HEK293 (cell line): ENCODE data around the gene CACNA2D3.

Experiments
- CTCF ChIA-PET: fragments of 350-600 bp; formaldehyde crosslinking; extraction: SDS; loops from one replicate; lab custom pipeline; 2021; ENCODE audit warnings: antibody characterized with exemption; lab: Yijun Ruan, JAX
- POLR2A ChIA-PET: fragments of 300-600 bp; formaldehyde crosslinking; extraction: SDS; loops from one replicate; lab custom pipeline; 2020; ENCODE audit warnings: antibody characterized with exemption, inconsistent platforms; lab: Yijun Ruan, JAX
- H3K27ac ChIP-seq: fragments of 200-500 bp; sonication (Bioruptor generic); 2 replicates; pipeline ENCODE4 v1.5.1; 2014; ENCODE audit warnings: low read depth, low read length, control low read depth, inconsistent platforms; ENCODE audit errors: extremely low read depth
- H3K36me3 ChIP-seq, 2 experiments: fragments of 200-500 bp in 1 of 2; sonication (Bioruptor generic) in 1 of 2; 1 replicate in 1 of 2; 2 replicates in 1 of 2; pipeline ENCODE4 v1.5.1; 2014 to 2017; ENCODE audit warnings: inconsistent platforms in 2 of 2, low read length in 2 of 2; ENCODE audit not compliant: control insufficient read depth in 2 of 2, insufficient read depth in 1 of 2
- H3K4me1 ChIP-seq: fragments of 200-500 bp; sonication (Bioruptor generic); 2 replicates; pipeline ENCODE4 v1.5.1; 2014; ENCODE audit warnings: mild to moderate bottlenecking, low read length, inconsistent platforms; ENCODE audit not compliant: control insufficient read depth, insufficient read depth
- H3K4me3 ChIP-seq: 2 replicates; pipeline ENCODE4 v1.5.1; 2011; ENCODE audit warnings: low read depth, mild to moderate bottlenecking, control low read depth, low read length, moderate library complexity
- H3K9me3 ChIP-seq: fragments of 200-500 bp; sonication (Bioruptor generic); 2 replicates; pipeline ENCODE4 v1.5.1; 2014; ENCODE audit warnings: low read depth, low read length, inconsistent platforms; ENCODE audit not compliant: control insufficient read depth, insufficient read depth
- BCL11B ChIP-seq: fragments of 450-650 bp; formaldehyde crosslinking; IDR thresholded peaks from 2 replicates; pipeline ENCODE4 v1.5.1; 2016; ENCODE audit warnings: low read depth, missing biosample characterization, missing genetic modification characterization
- FEZF1 ChIP-seq: fragments of 450-650 bp; formaldehyde crosslinking; IDR thresholded peaks from 2 replicates; pipeline ENCODE4 v1.5.1; 2016; ENCODE audit warnings: missing biosample characterization, missing genetic modification characterization
- GLIS1 ChIP-seq: fragments of 450-650 bp; formaldehyde crosslinking; IDR thresholded peaks from 2 replicates; pipeline ENCODE4 v1.5.1; 2016; ENCODE audit warnings: missing biosample characterization, missing genetic modification characterization
- RBAK ChIP-seq: fragments of 450-650 bp; formaldehyde crosslinking; IDR thresholded peaks from 2 replicates; pipeline ENCODE4 v1.5.1; 2016; ENCODE audit warnings: missing biosample characterization, missing genetic modification characterization
- TRIM28 ChIP-seq: IDR thresholded peaks from 2 replicates; pipeline ENCODE4 v1.6.1; 2011; ENCODE audit warnings: low read length, control low read depth, borderline replicate concordance
- WT1 ChIP-seq: fragments of 450-650 bp; formaldehyde crosslinking; IDR thresholded peaks from 2 replicates; pipeline ENCODE4 v1.5.1; 2016; ENCODE audit warnings: missing biosample characterization, missing genetic modification characterization
- ZBTB1 ChIP-seq: fragments of 450-650 bp; formaldehyde crosslinking; IDR thresholded peaks from 2 replicates; pipeline ENCODE4 v1.5.1; 2016; ENCODE audit warnings: missing biosample characterization, missing genetic modification characterization
- ZNF10 ChIP-seq: fragments of 450-650 bp; formaldehyde crosslinking; IDR thresholded peaks from 2 replicates; pipeline ENCODE4 v1.5.1; 2017; ENCODE audit warnings: missing biosample characterization, missing genetic modification characterization
- ZNF112 ChIP-seq: fragments of 450-650 bp; formaldehyde crosslinking; IDR thresholded peaks from 2 replicates; pipeline ENCODE4 v1.5.0; 2017; ENCODE audit warnings: missing biosample characterization, missing genetic modification characterization
- ZNF146 ChIP-seq: fragments of 450-650 bp; formaldehyde crosslinking; IDR thresholded peaks from 2 replicates; pipeline ENCODE4 v1.5.1; 2016; ENCODE audit warnings: missing biosample characterization, missing genetic modification characterization
- ZNF202 ChIP-seq: fragments of 450-650 bp; formaldehyde crosslinking; IDR thresholded peaks from 2 replicates; pipeline ENCODE4 v1.5.1; 2016; ENCODE audit warnings: missing biosample characterization, missing genetic modification characterization, borderline replicate concordance
- ZNF23 ChIP-seq: fragments of 450-650 bp; formaldehyde crosslinking; IDR thresholded peaks from 2 replicates; pipeline ENCODE4 v1.5.1; 2016; ENCODE audit warnings: missing biosample characterization, missing genetic modification characterization, borderline replicate concordance
- ZNF302 ChIP-seq: fragments of 450-650 bp; formaldehyde crosslinking; IDR thresholded peaks from 2 replicates; pipeline ENCODE4 v1.5.1; 2016; ENCODE audit warnings: missing biosample characterization, missing genetic modification characterization, low read depth
- ZNF335 ChIP-seq: fragments of 450-650 bp; formaldehyde crosslinking; conservative IDR thresholded peaks from 2 replicates; pipeline ENCODE4 v1.5.1; 2016; ENCODE audit warnings: missing biosample characterization, missing genetic modification characterization
- ZNF391 ChIP-seq: fragments of 450-650 bp; formaldehyde crosslinking; IDR thresholded peaks from 2 replicates; pipeline ENCODE4 v1.5.1; 2016; ENCODE audit warnings: low read depth, missing biosample characterization, missing genetic modification characterization, borderline replicate concordance
- ZNF416 ChIP-seq: fragments of 450-650 bp; formaldehyde crosslinking; IDR thresholded peaks from 2 replicates; pipeline ENCODE4 v1.5.1; 2016; ENCODE audit warnings: missing biosample characterization, missing genetic modification characterization
- ZNF501 ChIP-seq: fragments of 450-650 bp; formaldehyde crosslinking; IDR thresholded peaks from 2 replicates; pipeline ENCODE4 v1.5.1; 2016; ENCODE audit warnings: missing biosample characterization, missing genetic modification characterization
- ZNF514 ChIP-seq: fragments of 450-650 bp; formaldehyde crosslinking; IDR thresholded peaks from 2 replicates; pipeline ENCODE4 v1.5.1; 2016; ENCODE audit warnings: missing biosample characterization, missing genetic modification characterization
- ZNF549 ChIP-seq: fragments of 450-650 bp; IDR thresholded peaks from 2 replicates; pipeline ENCODE4 v1.5.1; 2018; ENCODE audit warnings: missing biosample characterization, missing genetic modification characterization, mild to moderate bottlenecking, inconsistent platforms, moderate library complexity
- ZNF621 ChIP-seq: fragments of 450-650 bp; formaldehyde crosslinking; IDR thresholded peaks from 2 replicates; pipeline ENCODE4 v1.5.1; 2017; ENCODE audit warnings: missing biosample characterization, missing genetic modification characterization
- ZNF658 ChIP-seq: fragments of 450-650 bp; formaldehyde crosslinking; IDR thresholded peaks from 2 replicates; pipeline ENCODE4; 2016; ENCODE audit warnings: missing biosample characterization, missing genetic modification characterization
- ZNF777 ChIP-seq: fragments of 450-650 bp; formaldehyde crosslinking; IDR thresholded peaks from 2 replicates; pipeline ENCODE4 v1.5.1; 2017; ENCODE audit warnings: missing biosample characterization, missing genetic modification characterization, borderline replicate concordance
- TF ChIP-seq, protein P1 (sequence below): IDR thresholded peaks from 2 replicates; pipeline ENCODE4 v1.6.1; 2011; ENCODE audit warnings: mild to moderate bottlenecking, low read depth, low read length, borderline replicate concordance
- TF ChIP-seq, protein P2 (sequence below): fragments of 450-650 bp; formaldehyde crosslinking; IDR thresholded peaks from 2 replicates; pipeline ENCODE4 v1.5.1; 2017; ENCODE audit warnings: missing biosample characterization, missing genetic modification characterization
- TF ChIP-seq, protein P3 (sequence below): fragments of 450-650 bp; formaldehyde crosslinking; IDR thresholded peaks from 2 replicates; pipeline ENCODE4 v1.5.1; 2016; ENCODE audit warnings: missing biosample characterization, missing genetic modification characterization, borderline replicate concordance
- TF ChIP-seq, protein P4 (sequence below): fragments of 450-650 bp; formaldehyde crosslinking; IDR thresholded peaks from 2 replicates; pipeline ENCODE4 v1.5.1; 2016; ENCODE audit warnings: missing biosample characterization, missing genetic modification characterization

CACNA2D3 gene

DNA sequence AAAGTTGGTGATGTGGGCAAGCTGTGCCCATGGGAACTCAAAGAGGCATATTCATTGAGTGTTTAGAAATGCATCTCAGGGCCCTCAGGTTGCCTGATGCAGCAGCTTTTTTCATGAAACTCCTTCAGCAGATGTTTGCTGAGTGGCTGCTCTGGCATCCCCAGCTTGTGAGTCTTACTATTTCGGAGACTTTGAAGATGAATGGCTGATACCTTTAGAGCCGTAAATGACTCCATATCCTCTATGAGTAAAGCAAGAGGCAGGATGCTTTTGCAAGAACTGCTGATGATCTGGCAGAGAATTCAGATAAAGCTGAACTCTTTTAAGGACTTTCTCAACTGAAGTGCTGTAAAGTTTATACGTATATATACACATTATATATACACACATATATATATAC lies 384.3 kb downstream of the CACNA2D3 start (continued):
- no peak for TF ChIP-seq ZNF146 (tag by site-specific recombination)
- TF ChIP-seq ZNF10: no peak
- TF ChIP-seq WT1 (tag by site-specific recombination): no peak
- TF ChIP-seq ZNF501 (tag by site-specific recombination): no peak
- no peak for TF ChIP-seq ZNF549 (tag by site-specific recombination)
- TF ChIP-seq, protein P1, sequence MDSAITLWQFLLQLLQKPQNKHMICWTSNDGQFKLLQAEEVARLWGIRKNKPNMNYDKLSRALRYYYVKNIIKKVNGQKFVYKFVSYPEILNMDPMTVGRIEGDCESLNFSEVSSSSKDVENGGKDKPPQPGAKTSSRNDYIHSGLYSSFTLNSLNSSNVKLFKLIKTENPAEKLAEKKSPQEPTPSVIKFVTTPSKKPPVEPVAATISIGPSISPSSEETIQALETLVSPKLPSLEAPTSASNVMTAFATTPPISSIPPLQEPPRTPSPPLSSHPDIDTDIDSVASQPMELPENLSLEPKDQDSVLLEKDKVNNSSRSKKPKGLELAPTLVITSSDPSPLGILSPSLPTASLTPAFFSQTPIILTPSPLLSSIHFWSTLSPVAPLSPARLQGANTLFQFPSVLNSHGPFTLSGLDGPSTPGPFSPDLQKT: no peak

DNA sequence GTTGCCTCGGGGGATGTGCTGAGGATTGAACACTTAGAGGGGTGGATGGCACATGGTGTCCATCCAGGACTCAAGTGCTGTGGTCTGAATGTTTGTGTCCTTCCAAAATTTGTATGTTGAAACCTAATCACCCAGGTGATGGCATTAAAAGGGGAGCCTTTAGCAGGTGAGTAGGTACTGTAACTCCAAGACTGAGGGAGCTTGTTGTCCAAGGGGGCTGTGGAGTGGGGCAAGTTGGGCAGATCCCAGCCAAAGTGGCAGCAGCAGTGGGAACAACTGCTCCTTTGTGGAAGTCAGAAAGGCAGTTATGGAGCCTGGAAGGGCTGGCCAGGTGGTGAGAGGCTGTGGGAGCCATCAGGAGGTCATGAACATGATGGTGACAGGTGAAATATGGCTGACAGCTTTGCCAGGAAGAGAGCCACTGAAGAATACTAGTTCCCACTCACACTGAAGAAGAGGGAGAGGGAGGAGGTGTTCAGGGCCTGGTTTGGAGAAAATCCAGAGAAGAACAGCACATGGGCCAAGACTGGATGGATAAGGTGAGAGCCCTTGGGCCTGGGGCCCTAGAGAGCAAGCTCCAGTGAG lies 385.6 kb downstream of the CACNA2D3 start:
- ChIA-PET POLR2A (no interaction called here), CTCF (no interaction called here)
- TF ChIP-seq TRIM28: no peak
- no peak for TF ChIP-seq ZBTB1
- TF ChIP-seq ZNF416 (tag by site-specific recombination): no peak
- no peak for TF ChIP-seq ZNF23 (tag by site-specific recombination)
- no peak for TF ChIP-seq FEZF1 (tag by site-specific recombination)
- no peak for TF ChIP-seq BCL11B
- TF ChIP-seq, protein P2, sequence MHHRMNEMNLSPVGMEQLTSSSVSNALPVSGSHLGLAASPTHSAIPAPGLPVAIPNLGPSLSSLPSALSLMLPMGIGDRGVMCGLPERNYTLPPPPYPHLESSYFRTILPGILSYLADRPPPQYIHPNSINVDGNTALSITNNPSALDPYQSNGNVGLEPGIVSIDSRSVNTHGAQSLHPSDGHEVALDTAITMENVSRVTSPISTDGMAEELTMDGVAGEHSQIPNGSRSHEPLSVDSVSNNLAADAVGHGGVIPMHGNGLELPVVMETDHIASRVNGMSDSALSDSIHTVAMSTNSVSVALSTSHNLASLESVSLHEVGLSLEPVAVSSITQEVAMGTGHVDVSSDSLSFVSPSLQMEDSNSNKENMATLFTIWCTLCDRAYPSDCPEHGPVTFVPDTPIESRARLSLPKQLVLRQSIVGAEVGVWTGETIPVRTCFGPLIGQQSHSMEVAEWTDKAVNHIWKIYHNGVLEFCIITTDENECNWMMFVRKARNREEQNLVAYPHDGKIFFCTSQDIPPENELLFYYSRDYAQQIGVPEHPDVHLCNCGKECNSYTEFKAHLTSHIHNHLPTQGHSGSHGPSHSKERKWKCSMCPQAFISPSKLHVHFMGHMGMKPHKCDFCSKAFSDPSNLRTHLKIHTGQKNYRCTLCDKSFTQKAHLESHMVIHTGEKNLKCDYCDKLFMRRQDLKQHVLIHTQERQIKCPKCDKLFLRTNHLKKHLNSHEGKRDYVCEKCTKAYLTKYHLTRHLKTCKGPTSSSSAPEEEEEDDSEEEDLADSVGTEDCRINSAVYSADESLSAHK (tag by site-specific recombination): no peak
- TF ChIP-seq, protein P3, sequence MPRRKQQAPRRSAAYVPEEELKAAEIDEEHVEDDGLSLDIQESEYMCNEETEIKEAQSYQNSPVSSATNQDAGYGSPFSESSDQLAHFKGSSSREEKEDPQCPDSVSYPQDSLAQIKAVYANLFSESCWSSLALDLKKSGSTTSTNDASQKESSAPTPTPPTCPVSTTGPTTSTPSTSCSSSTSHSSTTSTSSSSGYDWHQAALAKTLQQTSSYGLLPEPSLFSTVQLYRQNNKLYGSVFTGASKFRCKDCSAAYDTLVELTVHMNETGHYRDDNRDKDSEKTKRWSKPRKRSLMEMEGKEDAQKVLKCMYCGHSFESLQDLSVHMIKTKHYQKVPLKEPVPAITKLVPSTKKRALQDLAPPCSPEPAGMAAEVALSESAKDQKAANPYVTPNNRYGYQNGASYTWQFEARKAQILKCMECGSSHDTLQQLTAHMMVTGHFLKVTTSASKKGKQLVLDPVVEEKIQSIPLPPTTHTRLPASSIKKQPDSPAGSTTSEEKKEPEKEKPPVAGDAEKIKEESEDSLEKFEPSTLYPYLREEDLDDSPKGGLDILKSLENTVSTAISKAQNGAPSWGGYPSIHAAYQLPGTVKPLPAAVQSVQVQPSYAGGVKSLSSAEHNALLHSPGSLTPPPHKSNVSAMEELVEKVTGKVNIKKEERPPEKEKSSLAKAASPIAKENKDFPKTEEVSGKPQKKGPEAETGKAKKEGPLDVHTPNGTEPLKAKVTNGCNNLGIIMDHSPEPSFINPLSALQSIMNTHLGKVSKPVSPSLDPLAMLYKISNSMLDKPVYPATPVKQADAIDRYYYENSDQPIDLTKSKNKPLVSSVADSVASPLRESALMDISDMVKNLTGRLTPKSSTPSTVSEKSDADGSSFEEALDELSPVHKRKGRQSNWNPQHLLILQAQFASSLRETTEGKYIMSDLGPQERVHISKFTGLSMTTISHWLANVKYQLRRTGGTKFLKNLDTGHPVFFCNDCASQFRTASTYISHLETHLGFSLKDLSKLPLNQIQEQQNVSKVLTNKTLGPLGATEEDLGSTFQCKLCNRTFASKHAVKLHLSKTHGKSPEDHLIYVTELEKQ (tag by site-specific recombination): no peak
- TF ChIP-seq ZNF112: no peak
- no peak for TF ChIP-seq GLIS1 (tag by site-specific recombination)
- TF ChIP-seq ZNF391 (tag by site-specific recombination): no peak
- TF ChIP-seq, protein P4, sequence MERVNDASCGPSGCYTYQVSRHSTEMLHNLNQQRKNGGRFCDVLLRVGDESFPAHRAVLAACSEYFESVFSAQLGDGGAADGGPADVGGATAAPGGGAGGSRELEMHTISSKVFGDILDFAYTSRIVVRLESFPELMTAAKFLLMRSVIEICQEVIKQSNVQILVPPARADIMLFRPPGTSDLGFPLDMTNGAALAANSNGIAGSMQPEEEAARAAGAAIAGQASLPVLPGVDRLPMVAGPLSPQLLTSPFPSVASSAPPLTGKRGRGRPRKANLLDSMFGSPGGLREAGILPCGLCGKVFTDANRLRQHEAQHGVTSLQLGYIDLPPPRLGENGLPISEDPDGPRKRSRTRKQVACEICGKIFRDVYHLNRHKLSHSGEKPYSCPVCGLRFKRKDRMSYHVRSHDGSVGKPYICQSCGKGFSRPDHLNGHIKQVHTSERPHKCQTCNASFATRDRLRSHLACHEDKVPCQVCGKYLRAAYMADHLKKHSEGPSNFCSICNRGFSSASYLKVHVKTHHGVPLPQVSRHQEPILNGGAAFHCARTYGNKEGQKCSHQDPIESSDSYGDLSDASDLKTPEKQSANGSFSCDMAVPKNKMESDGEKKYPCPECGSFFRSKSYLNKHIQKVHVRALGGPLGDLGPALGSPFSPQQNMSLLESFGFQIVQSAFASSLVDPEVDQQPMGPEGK: no peak
- TF ChIP-seq RBAK (tag by site-specific recombination): no peak
- TF ChIP-seq ZNF202 (tag by site-specific recombination): no peak
- no peak for TF ChIP-seq ZNF658 (tag by site-specific recombination)
- no peak for TF ChIP-seq ZNF777 (tag by site-specific recombination)
- no peak for TF ChIP-seq ZNF335 (tag by site-specific recombination)
- no peak for TF ChIP-seq ZNF302 (tag by site-specific recombination)
- TF ChIP-seq ZNF514: no peak
- TF ChIP-seq ZNF621: no peak
- H3K9me3 ChIP-seq: no peaks in the 10 kb centered on the region
- no peak overlapping the region for H3K4me3 ChIP-seq
- H3K36me3 ChIP-seq: no peaks in the 10 kb centered on the region
- no peaks in the 10 kb centered on the region for H3K4me1 ChIP-seq
- H3K27ac ChIP-seq: no peak overlapping the region
